ENCODE results near the gene CCDC169. TPM values are rescaled to one million over a fixed set of nuclear protein-coding genes. Genes with fewer than 3 reads are reported as not detected.

The CCDC169 gene
- total and polyA plus RNA-seq, 2 of the 13 experiments (the other 11 are each of a cell fraction or from before 2014, with no cell fraction given): 0.25 to 0.33 TPM

GRCh38 chr13:36328821-36329220 lies 31.2 kb upstream of the CCDC169 start:
- H3K27ac ChIP-seq (ENCODE audit: extremely low read length, insufficient read depth, low read length): no peak overlapping the region
- FAIRE-seq: no peak
- H3K4me1 ChIP-seq (ENCODE audit: insufficient read depth, low read length): 0 out of 2 replicates have a peak, but pooled peaks cover 12% of the 10 kb centered on the region
- no peak overlapping the region for H2AFZ ChIP-seq (ENCODE audit: low read length)
- H3K4me3 ChIP-seq (replicated peaks in 1 of 3; ENCODE audit: insufficient read depth in 1 of 3, low read depth in 2 of 3, low read length in 3 of 3): no peak overlapping the region
- in situ Hi-C loops (cut with HindIII; ENCODE audit: extremely low pct_ligation_motif_present, low pct_unique_long_range_greater_than_20kb) (no loop called here), intact Hi-C loops (cut with micrococcal nuclease; ENCODE audit: unreplicated experiment) (no loop called here)
- H3K27me3 ChIP-seq (ENCODE audit: control insufficient read depth in 1 of 2, insufficient read depth in 2 of 2, low read length in 2 of 2): no peaks in the 10 kb centered on the region
- peaks cover under 1% of the 10 kb centered on the region for H3K79me2 ChIP-seq (ENCODE audit: insufficient read depth, low read length)
- CTCF ChIA-PET (ENCODE audit: low intra/inter-chr PET ratio, low total read pairs): no interaction called here
- no peak for ATAC-seq
- no peak for DNase-seq (ENCODE audit: low spot score)
- POLR2A ChIA-PET: no interaction called here
- H4K20me1 ChIP-seq (ENCODE audit: insufficient read depth, low read length): no peaks in the 10 kb centered on the region; the same call in 1 of the 2 replicates
- H3K4me2 ChIP-seq (ENCODE audit: low read depth, low read length): no peak overlapping the region
- no TSS peak for BruUV-seq (replicated peaks)
- 58% methylated on average over 2 of the region's 2 CpGs for WGBS (ENCODE audit: low lambda C conversion rate)
- TF ChIP-seq ZNF687 (CRISPR knock-in tag; IDR thresholded peaks at IDR 0.05) (no peak), CCDC6 (CRISPR knock-in tag; IDR thresholded peaks at IDR 0.05) (no peak), ZBTB8A (CRISPR knock-in tag; IDR thresholded peaks at IDR 0.05; ENCODE audit: borderline replicate concordance, low read depth) (no peak), NFIB (CRISPR knock-in tag; IDR thresholded peaks at IDR 0.05; ENCODE audit: borderline replicate concordance) (no peak), HNRNPH1 (optimal IDR thresholded peaks at IDR 0.05; ENCODE audit: low read depth, low read length) (no peak), RAD51 (IDR thresholded peaks at IDR 0.05; ENCODE audit: borderline replicate concordance) (no peak), REST (IDR thresholded peaks at IDR 0.05; ENCODE audit: borderline replicate concordance in 1 of 2, low read depth in 1 of 2, low read length in 2 of 2) (no peak), CBX1 (IDR thresholded peaks at IDR 0.05; ENCODE audit: low read depth) (no peak), NPAS2 (CRISPR knock-in tag; IDR thresholded peaks at IDR 0.05; ENCODE audit: borderline replicate concordance) (no peak), KLF13 (CRISPR knock-in tag; IDR thresholded peaks at IDR 0.05) (no peak)
- no peak overlapping the region for H3K9ac ChIP-seq (ENCODE audit: insufficient read depth, low read depth, low read length)
- H3K9me3 ChIP-seq (ENCODE audit: low read length): no peaks in the 10 kb centered on the region
- H3K36me3 ChIP-seq (replicated peaks in 1 of 2; ENCODE audit: control insufficient read depth in 1 of 2, insufficient read depth in 2 of 2, low read length in 2 of 2): 0 out of 5 replicates have a peak, but pooled peaks cover 0 to 6% of the 10 kb centered on the region in 2 experiments
